Sigmoid colon (tissue), 4 donors: ENCODE measurements around the gene CD300A.

Experiments used
- EP300 ChIP-seq, 4 donors: sonication (generic); formaldehyde crosslinking; IDR thresholded peaks; one replicate each; pipeline ENCODE4 v1.6.1; 2017; ENCODE audit warnings: antibody characterized with exemption in 4 of 4
- POLR2A ChIP-seq, 2 donors: fragments of 450-650 bp; IDR thresholded peaks; one replicate each; pipeline ENCODE4 v1.6.1; 2016; ENCODE audit warnings: antibody characterized with exemption in 2 of 2, mild to moderate bottlenecking in 2 of 2, moderate library complexity in 2 of 2
- POLR2AphosphoS5 ChIP-seq, 4 donors: sonication (generic); formaldehyde crosslinking; IDR thresholded peaks; one replicate each; pipeline ENCODE4 v1.6.1; 2017; ENCODE audit warnings: antibody characterized with exemption in 4 of 4
- TF ChIP-seq, protein P1 (sequence below), 4 experiments: fragments of 450-650 bp in 3 of 4; fragments of 200-600 bp in 1 of 4; IDR thresholded peaks; one replicate each; pipeline ENCODE4 v1.5.1; 2016 to 2019; ENCODE audit warnings: antibody characterized with exemption in 4 of 4, mild to moderate bottlenecking in 3 of 4, moderate library complexity in 2 of 4

GRCh38 chr17:74514632-74515334 is 48.3 kb downstream of the CD300A start:
- TF ChIP-seq, protein P1, sequence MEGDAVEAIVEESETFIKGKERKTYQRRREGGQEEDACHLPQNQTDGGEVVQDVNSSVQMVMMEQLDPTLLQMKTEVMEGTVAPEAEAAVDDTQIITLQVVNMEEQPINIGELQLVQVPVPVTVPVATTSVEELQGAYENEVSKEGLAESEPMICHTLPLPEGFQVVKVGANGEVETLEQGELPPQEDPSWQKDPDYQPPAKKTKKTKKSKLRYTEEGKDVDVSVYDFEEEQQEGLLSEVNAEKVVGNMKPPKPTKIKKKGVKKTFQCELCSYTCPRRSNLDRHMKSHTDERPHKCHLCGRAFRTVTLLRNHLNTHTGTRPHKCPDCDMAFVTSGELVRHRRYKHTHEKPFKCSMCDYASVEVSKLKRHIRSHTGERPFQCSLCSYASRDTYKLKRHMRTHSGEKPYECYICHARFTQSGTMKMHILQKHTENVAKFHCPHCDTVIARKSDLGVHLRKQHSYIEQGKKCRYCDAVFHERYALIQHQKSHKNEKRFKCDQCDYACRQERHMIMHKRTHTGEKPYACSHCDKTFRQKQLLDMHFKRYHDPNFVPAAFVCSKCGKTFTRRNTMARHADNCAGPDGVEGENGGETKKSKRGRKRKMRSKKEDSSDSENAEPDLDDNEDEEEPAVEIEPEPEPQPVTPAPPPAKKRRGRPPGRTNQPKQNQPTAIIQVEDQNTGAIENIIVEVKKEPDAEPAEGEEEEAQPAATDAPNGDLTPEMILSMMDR (IDR thresholded peaks at IDR 0.05): no peak
- peak in 1 of 4 donors; percentile 41 for TF ChIP-seq POLR2AphosphoS5 (IDR thresholded peaks at IDR 0.05)
- no peak for TF ChIP-seq POLR2A (IDR thresholded peaks at IDR 0.05)
- no peak for TF ChIP-seq EP300 (IDR thresholded peaks at IDR 0.05)
